Measurements from ENCODE around the gene CEP97. TPM values are rescaled to one million over a fixed set of nuclear protein-coding genes. Genes with fewer than 3 reads are reported as not detected.

The CEP97 gene
- total and polyA plus RNA-seq, 4 donors = 1.9 to 21.0 (median 6.6) TPM

DNA sequence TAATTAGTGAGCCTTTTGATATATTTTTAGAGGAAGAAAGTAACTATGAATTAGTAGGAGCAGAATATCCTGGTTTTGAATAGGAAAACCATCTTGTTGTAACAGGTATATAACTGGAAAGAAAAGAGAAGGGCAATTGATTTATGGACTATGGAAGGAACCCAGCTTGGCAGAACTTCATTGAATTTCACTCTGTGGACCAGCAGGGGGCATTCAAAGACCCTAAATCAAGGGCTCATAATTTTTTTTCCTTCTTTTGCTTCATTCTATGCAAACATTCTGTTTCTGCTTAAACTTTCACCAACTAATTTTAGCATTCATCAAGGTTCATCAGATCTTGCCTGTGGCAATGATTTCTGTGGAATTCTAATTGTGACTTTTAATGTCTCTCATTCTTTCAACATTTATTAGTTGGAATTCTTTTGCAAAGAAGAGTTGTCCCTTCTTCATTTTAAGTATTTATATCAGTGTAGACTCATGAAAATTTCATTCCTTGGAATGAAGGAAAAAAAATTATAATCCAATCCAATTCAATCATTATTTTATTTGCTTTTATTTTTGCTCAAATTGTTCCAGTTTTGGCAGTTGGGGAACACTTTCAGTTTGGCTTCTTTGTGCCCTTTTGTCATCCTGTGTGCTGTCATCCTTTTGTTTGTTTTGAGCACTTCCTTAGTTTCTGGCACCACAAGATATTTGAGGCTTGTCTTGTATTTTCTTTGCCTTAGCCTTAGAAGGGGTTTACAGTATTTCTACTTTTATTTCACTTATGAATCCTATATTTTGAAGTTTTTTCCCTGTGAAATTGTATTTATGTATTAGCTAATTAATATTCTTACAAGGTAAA, 85.0 kb downstream of the CEP97 start:
- Histone ChIP-seq H3K4me3 (no peak overlapping the region), H3K36me3 (ENCODE audit: control insufficient read depth in 4 of 4, insufficient read depth in 4 of 4, low read length in 4 of 4) (no peaks in the 10 kb centered on the region), H3K27me3 (ENCODE audit: control insufficient read depth in 3 of 3, insufficient read depth in 3 of 3, low read length in 2 of 3) (no peaks in the 10 kb centered on the region), H3K27ac (ENCODE audit: low read depth in 1 of 2, low read length in 1 of 2) (no peak overlapping the region), H3K9me3 (ENCODE audit: control insufficient read depth in 4 of 4, insufficient read depth in 3 of 4, low read length in 3 of 4) (no peaks in the 10 kb centered on the region), H3K4me1 (ENCODE audit: control insufficient read depth in 5 of 5, insufficient read depth in 5 of 5, low read length in 5 of 5) (peaks cover 0 to 13% (median 4%) of the 10 kb centered on the region in 5 donors), H3K9ac (ENCODE audit: insufficient read depth in 1 of 2, low read length in 2 of 2) (no peak overlapping the region)
- TF ChIP-seq, protein P1, sequence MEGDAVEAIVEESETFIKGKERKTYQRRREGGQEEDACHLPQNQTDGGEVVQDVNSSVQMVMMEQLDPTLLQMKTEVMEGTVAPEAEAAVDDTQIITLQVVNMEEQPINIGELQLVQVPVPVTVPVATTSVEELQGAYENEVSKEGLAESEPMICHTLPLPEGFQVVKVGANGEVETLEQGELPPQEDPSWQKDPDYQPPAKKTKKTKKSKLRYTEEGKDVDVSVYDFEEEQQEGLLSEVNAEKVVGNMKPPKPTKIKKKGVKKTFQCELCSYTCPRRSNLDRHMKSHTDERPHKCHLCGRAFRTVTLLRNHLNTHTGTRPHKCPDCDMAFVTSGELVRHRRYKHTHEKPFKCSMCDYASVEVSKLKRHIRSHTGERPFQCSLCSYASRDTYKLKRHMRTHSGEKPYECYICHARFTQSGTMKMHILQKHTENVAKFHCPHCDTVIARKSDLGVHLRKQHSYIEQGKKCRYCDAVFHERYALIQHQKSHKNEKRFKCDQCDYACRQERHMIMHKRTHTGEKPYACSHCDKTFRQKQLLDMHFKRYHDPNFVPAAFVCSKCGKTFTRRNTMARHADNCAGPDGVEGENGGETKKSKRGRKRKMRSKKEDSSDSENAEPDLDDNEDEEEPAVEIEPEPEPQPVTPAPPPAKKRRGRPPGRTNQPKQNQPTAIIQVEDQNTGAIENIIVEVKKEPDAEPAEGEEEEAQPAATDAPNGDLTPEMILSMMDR (IDR thresholded peaks at IDR 0.05; ENCODE audit: control extremely low read depth, extremely low read depth) = peak; percentile 52
- peak in 2 of 3 donors; percentile 58 to 64 for DNase-seq
- no peak for ATAC-seq (ENCODE audit: insufficient read depth, low FRiP score)

DNA sequence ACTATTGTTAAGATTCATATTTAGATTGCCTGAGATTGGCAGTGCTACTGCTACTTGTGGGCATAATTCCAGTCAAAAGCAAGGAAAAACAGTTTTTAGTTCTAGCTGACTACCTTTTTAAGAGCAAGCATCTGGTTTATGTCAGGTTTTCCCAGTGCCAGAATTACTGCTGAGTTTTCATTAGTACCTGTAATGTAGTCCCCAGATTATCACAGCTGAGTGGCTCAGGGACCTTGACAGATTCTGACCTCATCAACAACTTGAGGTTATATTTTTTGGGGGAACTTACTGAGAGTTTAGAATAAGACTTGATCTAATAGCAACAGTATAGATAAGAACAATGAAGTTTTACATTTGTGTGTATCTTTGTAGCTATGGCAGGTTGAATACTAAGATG, 85.6 kb downstream of the CEP97 start:
- DNase-seq (no peak), ATAC-seq (ENCODE audit: insufficient read depth, low FRiP score) (no peak)
- Histone ChIP-seq H3K9me3 (ENCODE audit: control insufficient read depth in 4 of 4, insufficient read depth in 3 of 4, low read length in 3 of 4) (no peaks in the 10 kb centered on the region), H3K27ac (ENCODE audit: low read depth in 1 of 2, low read length in 1 of 2) (no peak overlapping the region), H3K4me3 (no peak overlapping the region), H3K4me1 (ENCODE audit: control insufficient read depth in 5 of 5, insufficient read depth in 5 of 5, low read length in 5 of 5) (peaks cover 0 to 14% (median 6%) of the 10 kb centered on the region in 5 donors), H3K36me3 (ENCODE audit: control insufficient read depth in 4 of 4, insufficient read depth in 4 of 4, low read length in 4 of 4) (no peaks in the 10 kb centered on the region), H3K9ac (ENCODE audit: insufficient read depth in 1 of 2, low read length in 2 of 2) (no peak overlapping the region), H3K27me3 (ENCODE audit: control insufficient read depth in 3 of 3, insufficient read depth in 3 of 3, low read length in 2 of 3) (no peaks in the 10 kb centered on the region)
- TF ChIP-seq, protein P1 (IDR thresholded peaks at IDR 0.05; ENCODE audit: control extremely low read depth, extremely low read depth) = no peak

DNA sequence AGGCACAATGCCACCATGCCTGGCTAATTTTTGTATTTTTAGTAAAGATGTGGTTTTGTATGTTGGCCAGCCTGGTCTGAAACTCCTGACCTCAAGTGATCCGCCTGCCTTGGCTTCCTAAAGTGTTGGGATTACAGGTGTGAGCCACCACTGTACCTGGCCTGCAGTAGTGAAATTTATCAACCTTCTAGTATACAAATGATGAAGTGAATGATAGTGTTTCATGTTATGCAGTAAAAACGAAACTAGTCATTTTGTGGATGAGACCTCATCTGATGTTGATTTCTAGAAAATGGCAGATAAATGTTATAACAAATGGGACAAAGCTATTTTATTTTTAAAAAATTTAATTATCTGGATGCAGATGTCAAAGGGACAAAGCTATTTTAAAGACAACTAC, 87.5 kb downstream of the CEP97 start:
- Histone ChIP-seq H3K36me3 (ENCODE audit: control insufficient read depth in 4 of 4, insufficient read depth in 4 of 4, low read length in 4 of 4) (peaks cover 0 to 2% (median 0%) of the 10 kb centered on the region in 4 donors), H3K4me1 (ENCODE audit: control insufficient read depth in 5 of 5, insufficient read depth in 5 of 5, low read length in 5 of 5) (peaks cover 0 to 14% (median 6%) of the 10 kb centered on the region in 5 donors), H3K9ac (ENCODE audit: insufficient read depth in 1 of 2, low read length in 2 of 2) (no peak overlapping the region), H3K9me3 (ENCODE audit: control insufficient read depth in 4 of 4, insufficient read depth in 3 of 4, low read length in 3 of 4) (no peaks in the 10 kb centered on the region), H3K4me3 (no peak overlapping the region), H3K27ac (ENCODE audit: low read depth in 1 of 2, low read length in 1 of 2) (no peak overlapping the region), H3K27me3 (ENCODE audit: control insufficient read depth in 3 of 3, insufficient read depth in 3 of 3, low read length in 2 of 3) (no peaks in the 10 kb centered on the region)
- no peak for ATAC-seq (ENCODE audit: insufficient read depth, low FRiP score)
- 90 to 95% methylated on average over 2 of the region's 2 CpGs for WGBS, 2 donors
- DNase-seq = no peak
- TF ChIP-seq, protein P1 (IDR thresholded peaks at IDR 0.05; ENCODE audit: control extremely low read depth, extremely low read depth) = no peak
